Gastroesophageal sphincter (tissue), 4 donors: Measurements from ENCODE around the gene ODAD3. TPM values are rescaled to one million over a fixed set of nuclear protein-coding genes. Genes with fewer than 3 reads are reported as not detected.
"Not testable (repeated sequence)": the region's sequence is repeated elsewhere in the genome, so short reads cannot be mapped to it uniquely, and the experiment has no call there.

Source experiments
- ATAC-seq: fragments of 150-250 bp; one replicate; pipeline ENCODE4 v1.9.1; 2016; ENCODE audit warnings: mild to moderate bottlenecking, moderate library complexity
- H3K27ac ChIP-seq, 4 donors: fragments of 200-600 bp; sonication (generic) in 3 of 4; 1 replicate in 3 of 4; 2 replicates in 1 of 4; pipeline ENCODE4 v1.5.1; 2016 to 2019
- H3K27me3 ChIP-seq: fragments of 200-600 bp; sonication (generic); one replicate; pipeline ENCODE4 v1.5.1; 2019
- H3K36me3 ChIP-seq, 2 donors: fragments of 200-600 bp; sonication (generic); one replicate each; pipeline ENCODE4 v1.5.1; 2019; ENCODE audit warnings: control low read depth in 1 of 2
- H3K4me1 ChIP-seq, 3 donors: fragments of 200-600 bp; sonication (generic); 1 replicate in 2 of 3; 2 replicates in 1 of 3; pipeline ENCODE4 v1.5.1; 2016 to 2019; ENCODE audit warnings: control low read depth in 2 of 3
- H3K4me3 ChIP-seq, 2 donors: fragments of 200-600 bp; sonication (generic); one replicate each; pipeline ENCODE4 v1.5.1; 2019; ENCODE audit warnings: mild to moderate bottlenecking in 1 of 2, moderate library complexity in 1 of 2
- H3K9me3 ChIP-seq, 3 donors: fragments of 200-600 bp; sonication (generic); one replicate each; pipeline ENCODE4 v1.5.1; 2017 to 2019; ENCODE audit warnings: control low read depth in 2 of 3
- CTCF ChIP-seq, 4 experiments: fragments of 200-600 bp in 2 of 4; fragments of 450-650 bp in 2 of 4; sonication (generic) in 1 of 4; IDR thresholded peaks; one replicate each; pipeline ENCODE4 v1.5.1; 2017 to 2019; ENCODE audit warnings: antibody characterized with exemption in 4 of 4, mild to moderate bottlenecking in 2 of 4, moderate library complexity in 2 of 4
- EP300 ChIP-seq: sonication (generic); formaldehyde crosslinking; IDR thresholded peaks from one replicate; pipeline ENCODE4 v1.6.1; 2017; ENCODE audit warnings: antibody characterized with exemption, mild to moderate bottlenecking
- POLR2A ChIP-seq, 2 donors: fragments of 450-650 bp; IDR thresholded peaks; one replicate each; pipeline ENCODE4 v1.6.1; 2017; ENCODE audit warnings: antibody characterized with exemption in 2 of 2, mild to moderate bottlenecking in 2 of 2, moderate library complexity in 1 of 2
- POLR2AphosphoS5 ChIP-seq: sonication (generic); formaldehyde crosslinking; IDR thresholded peaks from one replicate; pipeline ENCODE4 v1.6.1; 2017; ENCODE audit warnings: antibody characterized with exemption
- WGBS, 2 donors: methylation state at CpG; one replicate each; pipeline ENCODE4 v1.1.5; 2018; ENCODE audit warnings: low coverage in 1 of 2; 5-methylcytosine and 5-hydroxymethylcytosine counted together
- total RNA-seq, 4 donors: library from RNA; depleted of rRNA; stranded (reverse); fragments of >200 nt; gene quantifications; one replicate each; pipeline ENCODE4 v1.1.0, GENCODE V29; 2016

Gene ODAD3
- total RNA-seq, 4 donors from 2014 or later, result 0.27 to 1.4 TPM; not detected in 2

GRCh38 chr19:11463391-11463790, 28.5 kb upstream of the ODAD3 start:
- no peaks in the 10 kb centered on the region for H3K4me1 ChIP-seq
- no peak for ATAC-seq
- peaks cover 35% of the 10 kb centered on the region for H3K27me3 ChIP-seq
- no peak for TF ChIP-seq CTCF (IDR thresholded peaks at IDR 0.05)
- TF ChIP-seq POLR2AphosphoS5, result no peak
- TF ChIP-seq POLR2A (IDR thresholded peaks at IDR 0.05), result no peak
- no peak for TF ChIP-seq EP300
- no peak overlapping the region for H3K4me3 ChIP-seq
- no peak overlapping the region for H3K27ac ChIP-seq
- 76% methylated on average over 4 of the region's 12 CpGs; no CpG with 5 or more reads in 1 of the 2 donors for WGBS, 2 donors
- H3K36me3 ChIP-seq, result no peaks in the 10 kb centered on the region
- no peaks in the 10 kb centered on the region for H3K9me3 ChIP-seq

DNA sequence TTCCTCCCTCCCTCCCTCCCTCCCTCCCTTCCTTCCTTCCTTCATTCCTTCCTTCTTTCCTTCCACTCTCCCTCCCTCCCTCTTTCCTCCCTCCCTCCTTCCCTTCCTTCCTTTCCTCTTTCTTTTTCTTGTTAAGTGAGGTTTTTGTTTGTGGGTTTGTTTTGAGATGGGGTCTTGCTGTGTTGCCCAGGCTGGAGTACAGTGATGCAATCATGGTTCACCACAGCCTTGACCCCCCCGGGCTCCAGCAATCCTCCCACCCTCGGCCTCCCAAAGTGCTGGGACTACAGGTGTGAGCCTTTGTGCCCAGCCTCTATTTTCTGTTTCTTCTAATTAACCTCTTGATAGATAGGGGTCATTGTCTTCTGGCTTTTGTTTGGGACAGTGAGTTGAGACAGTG, 26.5 kb upstream of the ODAD3 start:
- WGBS, 2 donors, result no CpG with 5 or more reads among the region's 2 CpGs
- no peaks in the 10 kb centered on the region for H3K36me3 ChIP-seq
- H3K9me3 ChIP-seq, result no peaks in the 10 kb centered on the region
- no peak for ATAC-seq
- H3K27me3 ChIP-seq, result peaks cover 41% of the 10 kb centered on the region
- no peak overlapping the region for H3K4me3 ChIP-seq
- TF ChIP-seq CTCF (IDR thresholded peaks at IDR 0.05), result no peak
- TF ChIP-seq EP300, result no peak
- TF ChIP-seq POLR2A (IDR thresholded peaks at IDR 0.05), result no peak
- no peak for TF ChIP-seq POLR2AphosphoS5
- H3K27ac ChIP-seq, result no peak overlapping the region
- no peaks in the 10 kb centered on the region for H3K4me1 ChIP-seq

- Histone ChIP-seq H3K9me3 (no peaks in the 10 kb centered on the region), H3K4me1 (no peaks in the 10 kb centered on the region), H3K27ac (no peak overlapping the region), H3K27me3 (peaks cover 29% of the 10 kb centered on the region), H3K36me3 (no peaks in the 10 kb centered on the region), H3K4me3 (no peak overlapping the region)
- 48 to 51% methylated on average over 4 of the region's 4 CpGs for WGBS, 2 donors
- TF ChIP-seq POLR2AphosphoS5 (no peak), CTCF (IDR thresholded peaks at IDR 0.05) (no peak), POLR2A (IDR thresholded peaks at IDR 0.05) (no peak), EP300 (no peak)
- ATAC-seq, result no peak
Observed at GRCh38 chr19:11460207-11460606, 25.3 kb upstream of the ODAD3 start.

GRCh38 chr19:11458912-11459311, 24.0 kb upstream of the ODAD3 start:
- not testable (repeated sequence) for H3K4me1 ChIP-seq, H3K9me3 ChIP-seq, H3K4me3 ChIP-seq, H3K27ac ChIP-seq, H3K36me3 ChIP-seq, ATAC-seq
- H3K27me3 ChIP-seq, result peaks cover 31% of the 10 kb centered on the region
- WGBS, 2 donors, result 78% methylated on average over 11 of the region's 11 CpGs; no CpG with 5 or more reads in 1 of the 2 donors

DNA sequence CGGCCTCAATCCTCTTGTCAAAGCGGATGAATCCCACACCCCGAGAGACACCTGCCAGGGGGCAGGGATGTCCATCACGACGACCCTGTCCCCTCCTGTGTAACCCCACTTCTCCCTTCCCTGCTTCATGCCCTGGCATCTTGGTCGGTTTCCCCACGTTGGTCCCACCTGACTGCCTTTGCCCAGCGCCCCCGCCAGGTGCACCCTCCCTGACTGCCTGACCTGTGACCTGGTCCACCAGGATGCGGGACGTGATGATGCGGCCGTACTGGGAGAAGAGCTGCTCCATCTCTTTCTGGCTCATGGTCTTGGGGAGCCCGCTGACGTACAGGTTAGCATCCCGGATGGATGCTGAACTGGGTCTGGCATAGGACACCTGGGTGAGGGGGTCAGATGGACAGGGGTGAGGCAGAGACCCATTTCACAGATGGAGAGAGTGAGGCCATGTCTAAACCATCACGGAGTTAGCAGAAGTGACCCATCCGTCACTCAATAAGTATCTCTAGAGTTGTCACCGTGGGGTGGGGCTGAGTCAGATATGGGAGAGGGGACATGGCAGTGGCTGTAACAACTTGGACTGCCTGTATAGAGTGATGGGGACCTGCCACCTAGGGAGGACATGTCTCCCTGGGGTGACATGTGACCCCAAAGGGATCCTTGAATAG, 23.4 kb upstream of the ODAD3 start:
- WGBS, 2 donors, result 82 to 91% methylated on average over 2 to 6 of the region's 19 CpGs
- TF ChIP-seq CTCF (IDR thresholded peaks at IDR 0.05) (no peak), EP300 (no peak), POLR2AphosphoS5 (no peak), POLR2A (IDR thresholded peaks at IDR 0.05) (no peak)
- Histone ChIP-seq H3K4me3 (no peak overlapping the region), H3K4me1 (no peaks in the 10 kb centered on the region), H3K9me3 (no peaks in the 10 kb centered on the region), H3K36me3 (no peaks in the 10 kb centered on the region), H3K27me3 (peaks cover 36% of the 10 kb centered on the region), H3K27ac (no peak overlapping the region)
- ATAC-seq, result no peak
